ENCODE data around the gene SLC16A14.

- no peak for TF ChIP-seq POLR2A (IDR thresholded peaks at IDR 0.05; ENCODE audit: low read length)
- TF ChIP-seq GATA1 (IDR thresholded peaks at IDR 0.05; ENCODE audit: low read depth, low read length): no peak
These were observed 58.2 kb downstream of the SLC16A14 start for GRCh38 chr2:230010501-230010900.
